ENCODE measurements around the gene PPP2R1B. TPM values are rescaled to one million over a fixed set of nuclear protein-coding genes. Genes with fewer than 3 reads are reported as not detected.

PPP2R1B gene
- total RNA-seq, 1 donor from 2014 or later, result 37.9 TPM

GRCh38 chr11:111691176-111691575 lies 75.0 kb downstream of the PPP2R1B start:
- no peak overlapping the region for H3K27ac Mint-ChIP-seq
- no peak for DNase-seq
- H3K4me3 Mint-ChIP-seq, result no peak overlapping the region

GRCh38 chr11:111688013-111688412 lies 78.2 kb downstream of the PPP2R1B start:
- ChIA-PET CTCF (no interaction called here), POLR2A (no interaction called here)
- no peaks in the 10 kb centered on the region for H3K27me3 Mint-ChIP-seq
- intact Hi-C loops (cut with micrococcal nuclease), result no loop called here
- no peaks in the 10 kb centered on the region for H3K9me3 Mint-ChIP-seq
- DNase-seq (no peak), ATAC-seq (ENCODE audit: low read depth) (no peak)
- TF ChIP-seq CTCF (IDR thresholded peaks at IDR 0.05), result no peak
- H3K4me1 Mint-ChIP-seq, result no peaks in the 10 kb centered on the region
- no peak overlapping the region for H3K4me3 Mint-ChIP-seq
- no peak overlapping the region for H3K27ac Mint-ChIP-seq
- H3K36me3 Mint-ChIP-seq (ENCODE audit: low read depth), result peaks cover 50% of the 10 kb centered on the region

More at GRCh38 chr11:111691176-111691575, 75.0 kb downstream of the PPP2R1B start:
- H3K4me1 Mint-ChIP-seq, result peaks cover 5% of the 10 kb centered on the region
- no peak for TF ChIP-seq CTCF (IDR thresholded peaks at IDR 0.05)
- H3K9me3 Mint-ChIP-seq, result no peaks in the 10 kb centered on the region
- no peak for ATAC-seq (ENCODE audit: low read depth)
- H3K36me3 Mint-ChIP-seq (ENCODE audit: low read depth), result peaks cover 42% of the 10 kb centered on the region
- POLR2A ChIA-PET, result no interaction called here
- intact Hi-C loops (cut with micrococcal nuclease), result no loop called here
- H3K27me3 Mint-ChIP-seq, result no peaks in the 10 kb centered on the region
- CTCF ChIA-PET, result no interaction called here

GRCh38 chr11:111684251-111684650 lies 81.9 kb downstream of the PPP2R1B start:
- no peak for DNase-seq
- Mint-ChIP-seq H3K4me1 (no peaks in the 10 kb centered on the region), H3K27ac (no peak overlapping the region), H3K4me3 (no peak overlapping the region), H3K27me3 (no peaks in the 10 kb centered on the region), H3K36me3 (ENCODE audit: low read depth) (peaks cover 31% of the 10 kb centered on the region), H3K9me3 (no peaks in the 10 kb centered on the region)
- ChIA-PET CTCF (no interaction called here), POLR2A (no interaction called here)
- no peak for TF ChIP-seq CTCF (IDR thresholded peaks at IDR 0.05)
- intact Hi-C loops (cut with micrococcal nuclease), result no loop called here
- ATAC-seq (ENCODE audit: low read depth), result no peak

- DNase-seq, result no peak
- H3K9me3 Mint-ChIP-seq, result no peaks in the 10 kb centered on the region
- ChIA-PET POLR2A (no interaction called here), CTCF (no interaction called here)
- no peaks in the 10 kb centered on the region for H3K27me3 Mint-ChIP-seq
- intact Hi-C loops (cut with micrococcal nuclease), result no loop called here
- H3K36me3 Mint-ChIP-seq (ENCODE audit: low read depth), result peaks cover 26% of the 10 kb centered on the region
- no peak overlapping the region for H3K4me3 Mint-ChIP-seq
- no peaks in the 10 kb centered on the region for H3K4me1 Mint-ChIP-seq
- TF ChIP-seq CTCF (IDR thresholded peaks at IDR 0.05), result no peak
- ATAC-seq (ENCODE audit: low read depth), result no peak
- no peak overlapping the region for H3K27ac Mint-ChIP-seq
Measured at GRCh38 chr11:111683806-111684205, 82.4 kb downstream of the PPP2R1B start.

GRCh38 chr11:111680486-111681175 lies 85.6 kb downstream of the PPP2R1B start:
- Mint-ChIP-seq H3K4me3 (no peak overlapping the region), H3K27ac (no peak overlapping the region), H3K36me3 (ENCODE audit: low read depth) (peaks cover 23% of the 10 kb centered on the region), H3K27me3 (no peaks in the 10 kb centered on the region), H3K4me1 (peaks cover 4% of the 10 kb centered on the region), H3K9me3 (no peaks in the 10 kb centered on the region)
- ChIA-PET CTCF (no interaction called here), POLR2A (no interaction called here)
- TF ChIP-seq CTCF (IDR thresholded peaks at IDR 0.05), result no peak
- intact Hi-C loops (cut with micrococcal nuclease), result no loop called here
- no peak for ATAC-seq (ENCODE audit: low read depth)
- DNase-seq, result no peak

Other genes with a start within 250 kb of the PPP2R1B start
- gene LAYN, start 225.7 kb downstream of the PPP2R1B start, total RNA-seq, result not detected in 2 replicates
- 10.0 and 10.2 TPM in 2 replicates for gene SIK2, start 163.9 kb downstream of the PPP2R1B start, total RNA-seq
- 17.0 and 20.1 TPM in 2 replicates for gene ALG9, start 105.2 kb upstream of the PPP2R1B start, total RNA-seq
- 7.4 and 7.8 TPM in 2 replicates for gene FDXACB1, start 112.8 kb upstream of the PPP2R1B start, total RNA-seq
- gene CFAP68, start 113.2 kb upstream of the PPP2R1B start, total RNA-seq, result 11.6 and 13.7 TPM in 2 replicates
- gene CRYAB, start 145.4 kb upstream of the PPP2R1B start, total RNA-seq, result not detected in 2 replicates
- gene HSPB2, start 146.3 kb upstream of the PPP2R1B start, total RNA-seq, result not detected in 2 replicates
- not detected in 2 replicates for gene C11orf52, start 152.5 kb upstream of the PPP2R1B start, total RNA-seq
- 0.20 and 1.0 TPM in 2 replicates for gene DIXDC1, start 171.0 kb upstream of the PPP2R1B start, total RNA-seq

Measured in activated B cell treated with CpG ODN at 0.5 μM for 24 hours (primary cell).